Measurements from ENCODE around the gene TAT. TPM values are rescaled to one million over a fixed set of nuclear protein-coding genes. Genes with fewer than 3 reads are reported as not detected.
"Not testable (repeated sequence)": the region's sequence is repeated elsewhere in the genome, so short reads cannot be mapped to it uniquely, and the experiment has no call there.

The TAT gene
- total RNA-seq, 1 experiment from 2014 or later = 0.03 TPM

DNA sequence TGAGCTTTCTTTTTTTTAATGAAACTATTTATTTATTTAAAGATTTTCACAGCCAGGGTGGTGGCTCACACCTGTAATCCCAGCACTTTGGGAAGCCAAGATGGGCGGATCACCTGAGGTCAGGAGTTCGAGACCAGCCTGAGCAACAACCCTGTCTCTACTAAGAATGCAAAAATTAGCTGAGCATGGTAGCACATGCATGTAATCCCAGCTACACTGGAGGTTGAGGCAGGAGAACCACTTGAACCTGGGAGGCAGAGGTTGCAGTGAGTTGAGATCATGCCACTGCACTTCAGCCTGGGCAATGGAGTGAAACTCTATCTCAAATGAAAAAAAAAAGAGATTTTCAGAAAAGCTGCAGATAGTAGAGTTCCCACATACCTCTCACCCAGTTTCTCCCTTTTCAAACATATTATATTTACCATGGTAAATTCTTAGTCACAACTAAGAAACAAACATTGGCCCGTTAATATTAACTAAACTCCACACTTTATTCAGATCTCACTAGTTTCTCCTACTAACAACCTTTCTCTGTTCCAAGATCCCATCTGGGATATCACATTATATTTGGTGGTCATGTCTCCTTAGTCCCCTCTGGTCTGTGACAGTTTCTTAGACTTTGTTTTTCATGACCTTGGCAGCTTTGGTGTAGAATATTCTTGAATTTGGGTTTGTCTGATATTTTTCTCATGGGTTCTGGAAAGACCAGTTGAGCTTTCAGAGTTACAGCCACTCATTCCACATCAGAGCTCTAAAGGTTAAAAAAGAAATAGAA is 7.8 kb upstream of the TAT start:
- DNase-seq (ENCODE audit: low spot score) = no peak

DNA sequence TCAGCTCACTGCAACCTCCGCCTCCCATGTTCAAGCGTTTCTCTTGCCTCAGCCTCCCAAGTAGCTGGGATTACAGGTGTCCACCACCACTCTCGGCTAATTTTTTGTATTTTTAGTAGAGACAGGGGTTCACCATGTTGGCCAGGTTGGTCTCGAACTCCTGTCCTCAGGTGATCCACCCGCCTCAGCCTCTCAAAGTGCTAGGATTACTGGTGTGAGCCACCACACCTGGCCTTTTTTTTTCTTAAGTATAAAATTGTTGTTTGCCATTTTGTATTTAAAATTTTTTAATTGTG is 5.6 kb upstream of the TAT start:
- DNase-seq (ENCODE audit: low spot score) = not testable (repeated sequence)

GRCh38 chr16:71574702-71575101 is 2.2 kb downstream of the TAT start:
- DNase-seq (ENCODE audit: low spot score) = no peak

- no peak for DNase-seq (ENCODE audit: low spot score)
Observed at GRCh38 chr16:71573387-71574094, 3.4 kb downstream of the TAT start.

DNA sequence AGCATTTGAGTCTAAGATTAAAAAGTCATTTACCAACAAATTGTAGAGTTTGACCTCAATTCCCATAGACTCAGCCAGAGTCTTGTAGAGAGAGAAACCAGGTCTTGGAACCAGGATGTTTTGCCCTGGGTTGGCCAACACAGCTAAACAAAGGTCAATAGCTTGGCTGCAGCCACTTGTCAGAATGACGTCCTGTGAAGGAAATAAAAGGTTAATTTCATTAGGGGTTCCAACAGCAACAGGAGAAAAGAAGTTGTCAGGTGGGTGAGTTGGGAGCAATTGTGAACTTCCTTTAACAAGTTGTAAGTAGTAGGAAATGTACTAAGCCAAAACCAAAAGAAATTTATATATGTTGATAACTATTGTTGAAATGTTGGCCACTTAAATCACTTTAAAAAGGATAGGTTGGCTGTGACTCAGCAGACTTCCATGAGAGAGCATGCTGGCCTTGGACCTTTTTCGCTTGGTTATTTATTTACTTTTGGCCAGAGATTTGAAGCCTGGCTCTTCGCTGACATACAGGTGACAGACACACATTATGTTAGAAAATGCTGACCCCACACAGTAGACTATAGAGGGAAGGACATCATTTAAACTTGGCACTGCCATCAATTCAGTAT is 4.3 kb downstream of the TAT start:
- DNase-seq (ENCODE audit: low spot score) = peak; percentile 47

- DNase-seq (ENCODE audit: low spot score) = no peak
Observed at GRCh38 chr16:71570144-71570543, 6.7 kb downstream of the TAT start.

DNA sequence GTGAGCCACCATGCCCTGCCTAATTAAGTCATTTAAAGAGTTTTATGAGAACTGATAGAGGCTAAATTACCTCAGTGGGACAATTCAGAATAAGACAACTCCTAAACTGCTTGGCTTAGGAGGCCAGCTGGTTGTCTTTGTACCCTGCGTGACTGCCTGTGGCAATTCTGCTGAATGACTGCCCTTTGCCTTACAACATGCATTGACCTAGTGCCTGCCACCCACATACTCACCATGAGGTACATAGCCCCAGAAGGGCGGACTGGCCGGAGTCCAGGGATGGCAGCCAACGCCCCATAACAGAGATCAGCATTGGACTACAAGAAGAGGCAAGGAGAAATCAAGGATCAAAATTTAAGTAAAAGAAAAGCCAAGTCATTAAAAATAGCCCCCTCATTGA is 7.3 kb downstream of the TAT start:
- no peak for DNase-seq (ENCODE audit: low spot score)

DNA sequence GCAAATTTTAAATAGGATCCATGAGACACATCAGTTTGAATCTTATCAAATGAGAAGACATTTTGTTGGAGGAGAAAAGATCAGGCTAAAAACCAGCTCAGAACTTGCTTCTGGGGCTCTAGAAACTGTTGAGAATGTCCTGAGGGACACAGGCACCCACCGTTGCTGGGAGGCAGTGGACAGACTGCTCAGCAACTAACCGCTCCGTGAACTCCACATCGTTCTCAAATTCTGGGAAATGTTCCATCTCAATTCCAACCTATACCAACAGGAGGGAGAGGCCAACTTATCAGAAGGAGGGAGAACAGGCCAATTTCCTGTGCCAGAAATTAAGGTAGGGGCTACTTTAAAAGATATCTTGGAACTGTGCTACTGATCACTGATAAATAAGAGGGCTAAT is 8.3 kb downstream of the TAT start:
- no peak for DNase-seq (ENCODE audit: low spot score)

DNA sequence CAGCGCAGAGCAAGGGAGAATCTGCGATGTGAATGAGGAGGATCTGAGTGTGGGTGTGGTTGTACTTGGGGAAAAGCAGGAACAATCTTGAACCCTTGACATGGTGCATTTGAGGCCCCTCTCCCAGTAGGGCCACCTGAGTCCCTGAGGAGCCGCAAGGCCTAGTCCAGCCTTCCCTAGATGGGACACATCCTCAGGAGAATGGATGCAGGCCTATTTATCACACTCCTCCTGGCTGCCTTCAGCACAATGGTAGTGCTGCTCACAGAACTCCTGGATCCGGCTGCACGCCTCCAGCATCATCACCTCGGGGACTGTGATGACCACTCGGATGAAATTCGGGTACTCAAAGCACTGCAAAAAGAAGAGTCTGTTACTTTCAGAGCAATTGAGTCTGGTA is 9.0 kb downstream of the TAT start:
- no peak for DNase-seq (ENCODE audit: low spot score)

DNA sequence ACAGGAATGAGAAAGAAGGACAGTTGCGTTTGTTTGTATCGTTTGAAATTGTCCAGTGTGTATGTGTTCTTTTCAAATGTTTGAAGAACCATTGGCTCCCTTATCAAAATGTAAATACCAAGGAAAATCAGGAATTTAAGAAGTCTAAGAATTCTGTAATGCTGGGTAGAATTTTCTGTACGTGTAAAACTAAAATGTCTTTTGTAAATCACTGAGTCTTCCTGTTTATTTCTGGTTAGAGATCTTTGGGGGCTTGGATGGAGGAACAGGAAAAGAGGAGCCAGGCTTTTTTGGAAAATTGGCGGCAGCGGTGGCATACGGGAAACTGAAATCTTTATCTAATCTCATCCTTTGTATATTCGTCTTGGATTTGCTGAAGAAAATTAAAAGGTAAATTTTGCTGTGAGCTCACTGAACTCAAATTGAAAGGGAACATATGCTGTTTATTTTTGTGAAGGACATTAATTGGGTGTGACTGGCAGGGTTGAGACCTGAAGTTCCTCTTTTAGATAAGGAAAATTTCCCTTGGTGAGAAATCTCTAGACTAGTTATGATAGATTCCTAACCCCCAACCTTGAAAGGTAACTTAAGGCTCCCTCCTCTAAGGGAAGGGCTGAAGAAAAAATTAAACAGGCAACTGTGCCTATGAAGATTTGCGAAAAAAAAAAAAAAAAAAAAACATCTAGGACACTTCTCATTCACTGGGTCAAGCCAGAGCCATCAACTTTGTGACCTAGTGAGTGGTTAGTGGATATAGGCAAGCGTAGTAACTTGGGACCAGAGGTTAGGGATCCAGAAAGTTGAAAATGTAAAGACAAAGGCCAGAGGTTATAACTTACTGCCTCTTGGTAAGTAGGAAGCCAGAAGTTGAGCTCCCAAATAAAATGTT is 10.8 kb downstream of the TAT start:
- no peak for DNase-seq (ENCODE audit: low spot score)

GRCh38 chr16:71564335-71564967 is 12.4 kb downstream of the TAT start:
- DNase-seq (ENCODE audit: low spot score) = no peak

- no peak for DNase-seq (ENCODE audit: low spot score)
Observed at GRCh38 chr16:71562552-71562951, 14.3 kb downstream of the TAT start.

DNA sequence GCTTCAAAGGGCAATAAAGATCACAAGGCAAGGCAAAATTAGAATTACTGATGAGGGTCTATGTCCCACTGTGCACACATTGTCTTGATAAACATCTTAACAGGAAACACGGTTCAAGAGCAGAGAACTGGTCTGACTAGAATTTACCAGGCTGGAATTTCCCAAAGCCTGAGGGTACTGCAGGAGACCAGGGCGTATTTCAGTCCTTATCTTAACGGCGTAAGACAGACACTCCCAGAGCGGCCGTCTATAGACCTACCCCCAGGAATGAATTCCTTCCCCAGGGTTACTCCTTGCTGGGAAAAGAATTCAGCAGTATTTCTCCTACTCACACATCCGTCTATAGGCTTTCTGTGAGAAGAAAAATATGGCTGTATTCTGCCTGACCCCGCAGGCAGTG is 15.0 kb downstream of the TAT start:
- not testable (repeated sequence) for DNase-seq (ENCODE audit: low spot score)

DNA sequence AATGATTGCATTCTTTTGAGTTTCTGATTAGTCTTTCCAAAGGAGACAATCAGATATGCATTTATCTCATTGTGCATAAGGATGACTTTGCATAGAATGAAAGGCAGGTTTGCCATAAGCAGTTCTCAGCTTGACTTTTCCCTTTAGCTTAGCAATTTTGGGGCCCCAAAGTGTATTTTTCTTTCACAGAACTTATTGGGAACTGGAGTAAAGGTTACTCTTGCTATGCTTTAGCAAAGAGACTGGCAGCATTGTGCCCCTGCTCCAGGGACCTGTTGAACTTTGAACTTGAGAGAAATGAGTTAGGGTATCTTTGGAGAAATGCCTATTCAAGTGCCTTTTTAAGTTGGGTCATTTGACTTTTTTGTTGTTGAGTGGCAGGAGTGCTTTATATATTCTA is 17.0 kb downstream of the TAT start:
- no peak for DNase-seq (ENCODE audit: low spot score)

- DNase-seq (ENCODE audit: low spot score) = no peak
Observed at GRCh38 chr16:71557954-71558582, 18.8 kb downstream of the TAT start.

DNA sequence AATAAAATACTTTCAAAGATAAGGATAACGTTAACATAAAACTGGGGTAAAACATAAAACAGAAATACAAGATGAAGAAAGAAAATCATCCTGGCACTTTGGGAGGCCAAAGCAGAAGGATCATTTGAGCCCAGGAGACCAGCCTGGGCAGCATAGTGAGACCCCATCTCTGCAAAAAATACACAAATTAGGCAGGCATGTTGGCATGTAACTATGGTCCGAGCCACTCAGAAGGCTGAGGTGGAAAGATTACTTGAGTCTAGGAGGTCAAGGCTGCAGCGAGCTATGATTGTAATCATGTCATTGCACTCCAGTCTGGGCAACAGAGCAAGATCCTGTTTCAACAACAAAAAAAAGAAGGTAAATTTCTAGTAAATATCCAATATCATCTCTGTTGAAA is 19.6 kb downstream of the TAT start:
- no peak for DNase-seq (ENCODE audit: low spot score)

DNA sequence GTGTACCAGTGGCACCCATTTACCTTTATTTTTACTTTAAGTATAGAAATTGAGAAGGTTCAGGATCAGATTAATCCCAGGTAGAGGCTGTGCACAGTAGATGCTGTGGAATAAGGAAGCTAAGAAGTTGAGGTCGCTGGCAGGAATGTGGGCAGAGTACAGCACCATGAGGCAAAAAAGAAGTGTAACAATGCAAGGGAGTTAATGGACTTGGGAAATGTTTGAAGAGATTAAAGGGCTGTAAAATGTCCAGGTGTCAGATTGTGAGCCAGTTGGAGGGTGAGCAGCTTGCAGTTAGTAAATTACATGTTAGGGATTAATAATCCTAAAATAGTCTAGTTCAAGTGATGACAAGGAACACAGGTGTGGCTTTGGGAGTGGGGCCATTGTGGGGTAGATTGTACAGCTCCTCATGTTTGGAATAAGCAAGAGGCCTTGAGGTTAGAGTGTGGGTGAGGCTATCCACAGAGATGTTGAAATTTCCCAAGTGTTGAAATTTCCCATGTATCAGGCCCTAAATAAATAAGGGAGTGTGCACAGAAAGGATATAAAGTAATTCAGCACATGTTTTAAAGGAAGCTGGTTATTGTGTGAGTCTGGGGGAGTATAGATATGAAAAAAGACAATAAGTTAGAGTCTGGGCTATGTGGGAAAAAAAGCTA is 21.5 kb downstream of the TAT start:
- no peak for DNase-seq (ENCODE audit: low spot score)

DNA sequence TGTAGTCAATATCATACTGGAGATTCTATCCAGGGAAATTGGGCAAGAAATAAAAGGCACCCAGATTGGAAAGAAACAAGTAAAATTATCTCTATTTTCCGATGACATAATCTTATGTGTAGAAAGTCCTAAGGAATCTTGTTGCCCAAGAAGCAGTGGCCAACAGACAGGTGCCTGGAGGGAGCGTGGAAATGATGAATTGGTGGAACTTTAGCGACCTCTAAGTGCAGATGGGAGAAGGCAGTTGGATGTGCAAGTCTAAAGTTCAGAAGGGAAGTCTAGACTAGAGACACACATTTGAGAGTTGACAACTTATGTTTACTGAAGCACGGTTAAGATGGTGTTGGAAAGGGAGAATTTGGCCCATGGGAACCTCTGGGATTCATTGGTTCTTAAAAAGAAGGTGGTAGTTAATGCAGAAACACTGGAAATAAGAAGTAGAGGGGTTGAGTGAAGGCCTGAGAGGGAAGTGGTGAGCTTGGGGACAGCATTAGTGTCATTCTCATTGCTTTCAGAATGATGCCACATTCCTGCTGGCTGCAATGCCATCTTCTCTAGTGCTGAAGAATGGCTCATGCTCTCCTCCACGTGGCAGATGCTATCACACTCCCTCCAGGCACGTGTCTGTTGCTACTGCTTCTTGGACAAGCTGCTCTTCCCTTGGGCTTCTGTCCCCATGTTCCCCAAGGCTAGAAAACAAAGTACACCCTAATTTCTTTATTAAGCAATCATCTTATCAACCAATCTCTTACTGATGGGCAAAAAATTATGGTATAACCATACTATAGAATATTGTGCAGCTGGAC is 24.0 kb downstream of the TAT start:
- peak; percentile 59 for DNase-seq (ENCODE audit: low spot score)

GRCh38 chr16:71547168-71547567 is 29.7 kb downstream of the TAT start:
- no peak for DNase-seq (ENCODE audit: low spot score)

GRCh38 chr16:71542377-71542776 is 34.5 kb downstream of the TAT start:
- DNase-seq (ENCODE audit: low spot score) = peak; percentile 75

All from HT-29 (cell line).